ENCODE measurements around the gene TEPSIN.

DNA sequence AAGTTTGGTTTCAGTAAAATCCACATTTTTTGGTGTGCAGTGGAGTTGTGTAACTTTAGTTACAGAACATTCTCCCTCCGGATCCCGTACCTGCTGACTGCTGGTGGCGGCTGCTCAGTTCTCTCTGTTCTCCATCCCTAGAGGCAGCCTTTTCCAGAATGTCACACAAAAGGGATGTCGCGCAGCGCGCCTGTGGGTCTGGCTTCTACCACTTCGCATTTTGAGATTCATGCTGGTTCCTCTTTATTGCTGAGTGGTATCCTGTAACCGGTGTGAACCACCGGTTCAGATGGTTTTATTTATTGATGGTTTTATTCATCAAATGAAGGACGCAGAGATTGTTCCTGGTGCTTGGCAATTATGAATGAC, 15.1 kb downstream of the TEPSIN start:
- TF ChIP-seq, protein P1, sequence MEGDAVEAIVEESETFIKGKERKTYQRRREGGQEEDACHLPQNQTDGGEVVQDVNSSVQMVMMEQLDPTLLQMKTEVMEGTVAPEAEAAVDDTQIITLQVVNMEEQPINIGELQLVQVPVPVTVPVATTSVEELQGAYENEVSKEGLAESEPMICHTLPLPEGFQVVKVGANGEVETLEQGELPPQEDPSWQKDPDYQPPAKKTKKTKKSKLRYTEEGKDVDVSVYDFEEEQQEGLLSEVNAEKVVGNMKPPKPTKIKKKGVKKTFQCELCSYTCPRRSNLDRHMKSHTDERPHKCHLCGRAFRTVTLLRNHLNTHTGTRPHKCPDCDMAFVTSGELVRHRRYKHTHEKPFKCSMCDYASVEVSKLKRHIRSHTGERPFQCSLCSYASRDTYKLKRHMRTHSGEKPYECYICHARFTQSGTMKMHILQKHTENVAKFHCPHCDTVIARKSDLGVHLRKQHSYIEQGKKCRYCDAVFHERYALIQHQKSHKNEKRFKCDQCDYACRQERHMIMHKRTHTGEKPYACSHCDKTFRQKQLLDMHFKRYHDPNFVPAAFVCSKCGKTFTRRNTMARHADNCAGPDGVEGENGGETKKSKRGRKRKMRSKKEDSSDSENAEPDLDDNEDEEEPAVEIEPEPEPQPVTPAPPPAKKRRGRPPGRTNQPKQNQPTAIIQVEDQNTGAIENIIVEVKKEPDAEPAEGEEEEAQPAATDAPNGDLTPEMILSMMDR (IDR thresholded peaks at IDR 0.05 in 4 of 5, conservative IDR thresholded peaks at IDR 0.05 in 1 of 5), result no peak
- no peak for TF ChIP-seq POLR2A (IDR thresholded peaks at IDR 0.05)
